HEK293T (cell line): ENCODE data around the gene GMDS.

Source experiments
- FOXM1 ChIP-seq: fragments of 450-650 bp; IDR thresholded peaks from 2 replicates; pipeline ENCODE4 v1.6.1; 2017; ENCODE audit warnings: mild to moderate bottlenecking, borderline replicate concordance
- SP1 ChIP-seq: fragments of 450-650 bp; IDR thresholded peaks from 2 replicates; pipeline ENCODE4 v1.6.1; 2017

DNA sequence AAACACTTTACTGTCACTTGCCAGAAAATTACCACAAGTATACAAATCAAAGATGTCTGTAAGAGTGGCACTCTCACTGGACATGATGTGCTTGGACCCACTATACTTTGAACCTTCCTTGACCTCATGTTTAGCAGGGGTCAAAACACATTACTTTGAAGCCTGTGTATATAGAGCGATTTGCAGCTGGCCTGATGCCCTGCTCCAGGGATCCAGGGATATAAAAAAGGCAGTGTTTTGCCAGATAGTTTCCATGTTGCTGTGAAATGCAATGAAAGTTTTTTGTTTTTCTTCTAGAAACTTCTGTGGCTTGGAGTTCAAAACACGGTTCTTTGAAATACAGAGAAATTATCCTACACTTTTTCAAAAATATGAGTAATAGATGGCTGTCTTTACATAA is 470.0 kb downstream of the GMDS start:
- TF ChIP-seq FOXM1 (no peak), SP1 (no peak)
